22Rv1 (cell line): ENCODE data around the gene IMP4.

Source experiments
- H3K27ac ChIP-seq: fragments of 450-650 bp; 2 replicates; pipeline ENCODE4 v1.5.1; 2017
- ZFX ChIP-seq: fragments of 450-650 bp; IDR thresholded peaks from 2 replicates; pipeline ENCODE4 v1.6.1; 2017; ENCODE audit warnings: antibody characterized with exemption, borderline replicate concordance
- TF ChIP-seq, protein P1 (sequence below): fragments of 450-650 bp; IDR thresholded peaks from 2 replicates; pipeline ENCODE4 v1.5.1; 2017; ENCODE audit warnings: mild to moderate bottlenecking

Gene IMP4

DNA sequence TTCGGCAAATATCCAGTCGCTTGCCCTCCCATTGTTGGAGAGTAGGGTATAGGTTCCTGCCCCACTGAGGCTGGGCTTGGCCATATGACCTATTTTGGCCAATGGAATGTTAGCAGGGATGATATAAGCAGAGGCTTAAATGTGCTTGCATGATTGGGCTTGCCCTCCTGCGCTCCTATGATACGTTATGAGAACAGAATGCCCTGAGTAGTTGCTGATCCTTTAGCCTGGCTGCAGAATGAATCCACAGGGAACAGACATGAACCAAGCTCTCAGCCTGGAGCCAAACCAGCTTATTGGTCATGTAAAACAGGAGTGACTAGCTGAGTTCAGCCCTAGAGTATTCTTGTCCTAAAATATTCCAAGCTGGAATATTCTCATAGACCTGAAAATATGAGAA lies 34.8 kb upstream of the IMP4 start:
- no peak for TF ChIP-seq ZFX
- no peak overlapping the region for H3K27ac ChIP-seq

GRCh38 chr2:130310881-130311280 lies 31.8 kb upstream of the IMP4 start:
- TF ChIP-seq ZFX: no peak
- TF ChIP-seq, protein P1, sequence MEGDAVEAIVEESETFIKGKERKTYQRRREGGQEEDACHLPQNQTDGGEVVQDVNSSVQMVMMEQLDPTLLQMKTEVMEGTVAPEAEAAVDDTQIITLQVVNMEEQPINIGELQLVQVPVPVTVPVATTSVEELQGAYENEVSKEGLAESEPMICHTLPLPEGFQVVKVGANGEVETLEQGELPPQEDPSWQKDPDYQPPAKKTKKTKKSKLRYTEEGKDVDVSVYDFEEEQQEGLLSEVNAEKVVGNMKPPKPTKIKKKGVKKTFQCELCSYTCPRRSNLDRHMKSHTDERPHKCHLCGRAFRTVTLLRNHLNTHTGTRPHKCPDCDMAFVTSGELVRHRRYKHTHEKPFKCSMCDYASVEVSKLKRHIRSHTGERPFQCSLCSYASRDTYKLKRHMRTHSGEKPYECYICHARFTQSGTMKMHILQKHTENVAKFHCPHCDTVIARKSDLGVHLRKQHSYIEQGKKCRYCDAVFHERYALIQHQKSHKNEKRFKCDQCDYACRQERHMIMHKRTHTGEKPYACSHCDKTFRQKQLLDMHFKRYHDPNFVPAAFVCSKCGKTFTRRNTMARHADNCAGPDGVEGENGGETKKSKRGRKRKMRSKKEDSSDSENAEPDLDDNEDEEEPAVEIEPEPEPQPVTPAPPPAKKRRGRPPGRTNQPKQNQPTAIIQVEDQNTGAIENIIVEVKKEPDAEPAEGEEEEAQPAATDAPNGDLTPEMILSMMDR: no peak
- H3K27ac ChIP-seq: no peak overlapping the region

- TF ChIP-seq, protein P1: no peak
- no peak for TF ChIP-seq ZFX
- no peak overlapping the region for H3K27ac ChIP-seq
Observed at GRCh38 chr2:130313812-130314334, 28.8 kb upstream of the IMP4 start.

DNA sequence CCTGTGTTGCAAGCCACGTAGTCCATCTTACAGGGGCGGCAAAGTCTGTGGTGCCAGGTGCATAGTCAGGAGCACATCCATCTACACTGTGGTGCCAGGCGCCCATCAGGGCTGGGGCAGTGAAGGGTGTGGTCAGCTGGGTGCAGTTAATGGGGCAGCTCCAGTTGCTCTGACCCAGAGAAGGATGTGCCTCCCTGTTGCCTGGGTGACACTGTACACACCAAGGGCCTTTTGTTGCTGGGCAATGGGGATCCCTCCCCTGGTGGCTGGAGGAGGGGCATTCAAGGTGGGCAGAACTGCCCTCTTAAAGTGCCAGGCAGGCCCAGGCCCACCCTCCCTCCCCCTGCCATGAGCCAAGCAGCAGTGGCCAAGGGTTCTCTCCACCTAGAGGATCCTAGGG lies 28.3 kb upstream of the IMP4 start:
- H3K27ac ChIP-seq: no peak overlapping the region
- TF ChIP-seq, protein P1: no peak
- TF ChIP-seq ZFX: no peak

GRCh38 chr2:130316596-130316995 lies 26.1 kb upstream of the IMP4 start:
- TF ChIP-seq, protein P1: no peak
- no peak for TF ChIP-seq ZFX
- no peak overlapping the region for H3K27ac ChIP-seq

GRCh38 chr2:130318906-130319305 lies 23.8 kb upstream of the IMP4 start:
- no peak for TF ChIP-seq ZFX
- TF ChIP-seq, protein P1: no peak
- H3K27ac ChIP-seq: no peak overlapping the region

DNA sequence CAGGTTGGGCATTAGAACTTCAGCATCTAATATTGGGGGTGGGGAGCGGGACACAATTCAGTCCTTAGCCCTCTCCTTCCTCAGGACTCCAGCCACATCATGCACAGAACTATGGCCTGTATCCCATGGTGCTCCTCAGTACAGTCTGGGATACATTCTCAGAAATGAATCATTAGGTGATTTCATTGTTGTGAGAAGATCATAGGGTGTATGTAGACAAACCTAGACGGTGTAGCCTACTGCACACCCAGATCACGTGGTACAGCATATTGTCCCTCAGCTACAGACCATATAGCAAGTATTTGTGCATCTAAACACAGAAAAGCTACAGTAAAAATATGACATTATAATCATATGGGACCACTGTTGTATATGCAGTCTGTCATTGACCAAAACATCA lies 23.2 kb upstream of the IMP4 start:
- H3K27ac ChIP-seq: no peak overlapping the region
- TF ChIP-seq, protein P1: no peak
- TF ChIP-seq ZFX: no peak
